Fibroblast of mammary gland (primary cell): Measurements from ENCODE around the gene STX8.

Experiments
- DNase-seq: peaks from one replicate; pipeline ENCODE4 v3.0.0-alpha.2; 2010; ENCODE audit warnings: low read depth
- H3K4me3 ChIP-seq: 2 replicates; pipeline ENCODE4 v1.5.1; 2011; ENCODE audit warnings: low read depth, mild to moderate bottlenecking, low read length, moderate library complexity; ENCODE audit not compliant: control insufficient read depth
- CTCF ChIP-seq: conservative IDR thresholded peaks from 2 replicates; pipeline ENCODE4 v1.5.1; 2011; ENCODE audit warnings: low read depth, low read length, inconsistent platforms; ENCODE audit not compliant: control insufficient read depth, insufficient read depth

The STX8 gene

GRCh38 chr17:9431620-9432019 is 144.0 kb downstream of the STX8 start:
- no peak for TF ChIP-seq CTCF
- H3K4me3 ChIP-seq, result no peak overlapping the region
- DNase-seq, result no peak

GRCh38 chr17:9427465-9428315 is 147.9 kb downstream of the STX8 start:
- TF ChIP-seq CTCF, result no peak
- DNase-seq, result no peak
- H3K4me3 ChIP-seq, result no peak overlapping the region

GRCh38 chr17:9424071-9424640 is 151.5 kb downstream of the STX8 start:
- no peak for TF ChIP-seq CTCF
- no peak for DNase-seq
- no peak overlapping the region for H3K4me3 ChIP-seq

GRCh38 chr17:9421525-9421924 is 154.1 kb downstream of the STX8 start:
- no peak overlapping the region for H3K4me3 ChIP-seq
- no peak for DNase-seq
- no peak for TF ChIP-seq CTCF

- no peak for TF ChIP-seq CTCF
- H3K4me3 ChIP-seq, result no peak overlapping the region
- DNase-seq, result no peak
Observed at GRCh38 chr17:9419932-9420453, 155.6 kb downstream of the STX8 start.

- DNase-seq, result no peak
- H3K4me3 ChIP-seq, result no peak overlapping the region
- no peak for TF ChIP-seq CTCF
Observed at GRCh38 chr17:9414471-9414870, 161.1 kb downstream of the STX8 start.

- no peak for TF ChIP-seq CTCF
- no peak overlapping the region for H3K4me3 ChIP-seq
- no peak for DNase-seq
Observed at GRCh38 chr17:9410737-9411136, 164.9 kb downstream of the STX8 start.
